Stimulated activated CD8-positive, alpha-beta memory T cell treated with anti-CD3 and anti-CD28 coated beads, Interleukin-7, amount 100 ng/mL, for 24 hours (primary cell): ENCODE data around the gene PLCB2.

Source experiments
- DNase-seq: peaks from one replicate; pipeline ENCODE4 v3.0.0-alpha.2; 2020; ENCODE audit warnings: low read depth

The PLCB2 gene

DNA sequence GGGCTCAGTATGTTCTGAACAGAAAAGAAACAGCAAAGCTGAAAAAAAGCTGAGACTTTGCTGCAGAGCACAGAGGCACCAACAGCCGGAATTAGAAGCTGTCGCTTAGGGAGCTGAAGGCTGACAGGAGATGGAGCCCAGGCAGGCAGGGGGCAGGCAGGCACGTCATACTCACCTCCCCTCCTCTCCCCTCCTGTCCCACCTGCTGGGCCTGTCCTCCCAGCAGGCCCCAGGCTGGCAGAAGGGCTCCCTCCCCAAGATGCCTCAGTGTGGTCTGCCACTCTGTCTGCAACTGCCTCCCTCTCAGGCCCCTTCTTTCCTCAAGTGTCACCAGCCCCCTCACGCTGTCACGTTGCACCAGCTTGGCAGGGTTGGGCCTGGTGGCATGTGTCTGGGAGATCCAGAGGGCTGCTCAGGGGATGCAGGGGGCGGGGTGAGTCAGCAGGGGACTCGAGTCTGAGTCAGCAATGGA lies 21.6 kb downstream of the PLCB2 start:
- no peak for DNase-seq

DNA sequence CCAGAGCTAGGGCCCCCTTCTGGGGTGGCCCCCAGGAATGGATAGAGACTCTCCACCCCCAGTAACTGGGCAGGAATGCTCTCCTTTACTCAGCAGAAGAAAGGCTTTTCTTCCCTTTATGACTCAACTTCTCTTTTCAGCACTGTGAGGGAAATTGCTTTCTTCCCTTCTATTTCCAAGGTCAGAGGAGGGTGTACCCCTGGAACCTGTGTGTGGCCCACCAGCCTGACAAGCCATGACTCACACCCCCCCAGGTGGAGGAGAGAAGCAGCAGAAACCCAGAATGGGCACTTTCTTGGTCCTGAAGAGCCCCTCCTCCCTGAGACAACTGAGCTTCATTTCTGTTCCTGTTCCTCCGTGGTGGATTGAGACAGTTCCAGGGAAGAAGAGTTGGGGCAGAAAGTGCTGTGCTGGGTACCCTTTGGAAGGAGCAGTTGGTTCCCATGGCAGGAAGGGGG lies 22.2 kb downstream of the PLCB2 start:
- DNase-seq: no peak

DNA sequence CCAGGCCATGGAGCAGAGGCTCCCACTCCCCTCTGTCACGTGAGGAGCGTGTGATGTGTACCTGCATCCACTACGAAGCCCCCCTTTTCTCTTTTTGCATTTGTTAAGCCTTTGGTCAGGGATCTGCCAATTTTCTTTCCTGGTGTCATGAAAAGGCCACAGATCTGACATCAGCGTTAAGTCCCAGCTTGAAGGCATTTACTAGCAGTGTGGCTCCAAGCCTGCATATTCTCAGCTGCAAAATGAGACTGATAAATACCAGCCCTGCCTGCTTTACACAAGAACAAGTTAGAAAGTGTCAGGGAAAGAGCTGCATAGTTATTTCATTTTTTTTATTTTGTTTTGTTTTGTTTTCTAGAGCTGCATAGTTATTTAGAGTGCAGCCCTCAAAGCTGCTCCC lies 22.6 kb downstream of the PLCB2 start:
- no peak for DNase-seq

DNA sequence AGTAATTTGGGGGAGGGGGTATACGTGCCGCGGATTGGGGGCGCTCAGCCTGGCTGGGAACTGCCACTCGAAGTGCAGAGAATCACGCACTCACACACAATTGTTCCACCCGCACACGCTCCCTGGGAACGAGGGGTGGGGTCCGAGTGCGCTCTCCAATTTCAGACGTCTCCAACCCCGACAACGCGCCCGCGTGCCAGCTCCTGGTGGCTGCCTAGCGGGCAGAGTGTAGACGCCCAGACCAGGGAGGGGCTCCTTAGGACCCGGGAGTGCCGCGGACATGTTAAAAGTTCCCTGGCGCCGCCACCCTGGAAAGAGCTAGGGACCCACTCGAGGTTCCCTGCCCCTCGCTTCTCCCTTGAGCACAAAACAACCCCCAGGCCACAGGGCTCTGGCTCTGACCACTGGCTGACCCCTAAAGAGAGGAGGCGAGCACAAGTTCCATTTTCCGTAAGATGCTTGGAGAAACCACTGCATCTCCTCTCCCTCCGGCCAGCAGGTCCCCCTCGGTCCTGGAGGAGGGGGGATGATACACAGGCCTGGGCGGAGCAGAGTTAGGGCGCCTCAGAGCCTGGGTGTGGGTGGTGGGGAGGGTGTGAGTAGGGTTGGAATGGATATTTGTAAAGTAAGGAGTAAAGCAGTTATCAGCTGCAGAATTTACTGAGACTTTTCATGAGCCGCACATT lies 24.0 kb downstream of the PLCB2 start:
- no peak for DNase-seq

DNA sequence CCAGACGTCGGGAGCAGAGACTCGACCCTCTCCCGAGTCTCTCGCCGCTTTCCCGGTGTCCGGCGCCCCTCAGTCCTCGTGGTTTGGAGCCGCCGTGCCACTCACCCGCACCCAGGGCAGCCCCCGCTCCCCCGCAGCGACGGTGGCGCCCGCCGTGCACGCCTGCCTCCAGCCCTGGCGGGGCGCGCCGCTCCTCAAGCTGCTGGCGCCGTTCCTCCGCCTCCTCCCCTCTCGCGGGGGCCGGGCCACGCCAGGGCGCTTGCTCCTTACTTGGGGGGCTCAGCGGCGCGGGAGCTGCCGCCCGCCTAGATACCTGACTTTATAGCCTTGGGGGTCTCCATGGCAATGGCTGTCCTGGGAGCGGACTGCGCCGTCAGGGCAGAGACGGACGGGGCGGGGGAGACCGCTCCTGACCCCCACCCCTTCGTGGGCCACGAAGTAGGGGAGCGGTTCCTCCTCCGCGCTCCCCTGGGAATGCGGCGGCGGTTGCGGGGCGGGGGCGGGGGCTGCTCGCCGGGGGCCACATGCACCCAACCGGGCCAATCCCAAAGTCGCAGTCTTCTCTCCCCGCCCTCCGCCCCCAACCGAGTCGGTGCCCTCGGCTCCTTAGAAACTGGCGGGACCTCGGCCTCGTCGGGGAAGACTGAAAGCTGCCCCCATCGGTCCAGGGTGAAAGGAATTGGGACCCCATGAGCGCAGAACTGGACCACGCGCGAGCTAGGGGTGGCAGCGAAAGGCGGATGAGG lies 24.7 kb downstream of the PLCB2 start, which contains the start of gene ANKRD63:
TSS of gene ANKRD63 (minus strand) at position 196 of the 746 bp plus-strand sequence. CDS start 478 bp downstream, outside the sequence.
- DNase-seq: no peak

DNA sequence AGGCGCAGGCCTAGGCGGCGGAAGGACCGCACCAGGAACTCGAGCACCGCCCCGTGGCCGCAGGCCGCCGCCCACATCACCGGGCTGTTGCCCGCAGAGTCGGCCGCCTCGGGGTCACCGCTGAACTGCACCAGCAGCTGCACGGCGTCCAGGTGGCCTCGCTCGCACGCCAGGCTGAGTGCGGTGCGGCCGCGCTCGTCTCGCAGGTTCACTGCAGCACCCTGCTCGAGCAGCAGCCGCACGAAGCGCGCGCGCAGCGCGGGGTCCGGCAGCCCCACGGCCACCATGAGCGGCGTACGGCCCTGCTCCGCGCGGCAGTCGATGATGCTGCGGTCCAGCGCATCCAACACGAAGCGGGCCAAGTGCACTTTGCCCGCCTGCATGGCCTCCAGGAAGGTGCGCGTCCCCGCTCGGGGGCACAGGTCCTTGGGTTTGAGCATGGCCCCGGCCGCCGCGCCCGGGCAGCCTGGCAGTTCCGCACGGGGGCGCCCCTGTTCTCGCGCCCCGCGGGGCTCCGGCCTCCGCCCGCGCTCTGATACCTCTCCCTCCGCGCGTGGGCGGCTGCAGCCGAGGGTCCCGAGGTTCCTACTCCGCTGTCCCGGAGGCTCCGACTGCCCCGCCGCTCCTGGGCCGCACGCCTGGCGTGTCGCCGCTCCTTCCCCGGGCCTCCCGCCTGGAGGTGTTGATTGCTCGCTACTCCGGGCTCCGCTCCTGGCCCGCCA lies 25.4 kb downstream of the PLCB2 start:
- DNase-seq: no peak

DNA sequence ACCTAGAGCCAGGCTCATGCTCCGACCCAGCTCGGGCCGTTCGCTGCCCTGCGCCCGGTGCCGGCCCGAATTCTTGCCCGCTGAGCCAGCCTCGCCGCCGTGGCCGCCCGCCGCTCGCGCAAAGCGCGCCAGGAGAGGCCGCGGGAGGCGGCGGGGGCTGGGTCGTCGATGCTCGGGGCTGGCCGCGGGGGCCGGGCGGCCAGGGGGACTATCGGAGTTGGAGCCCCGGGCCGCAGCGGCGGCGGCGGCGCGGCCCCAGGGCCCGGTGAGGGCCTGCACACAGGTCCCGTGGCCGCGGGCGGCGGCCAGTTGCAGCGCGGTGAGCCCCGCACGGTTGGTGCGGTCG lies 26.0 kb downstream of the PLCB2 start:
- no peak for DNase-seq

DNA sequence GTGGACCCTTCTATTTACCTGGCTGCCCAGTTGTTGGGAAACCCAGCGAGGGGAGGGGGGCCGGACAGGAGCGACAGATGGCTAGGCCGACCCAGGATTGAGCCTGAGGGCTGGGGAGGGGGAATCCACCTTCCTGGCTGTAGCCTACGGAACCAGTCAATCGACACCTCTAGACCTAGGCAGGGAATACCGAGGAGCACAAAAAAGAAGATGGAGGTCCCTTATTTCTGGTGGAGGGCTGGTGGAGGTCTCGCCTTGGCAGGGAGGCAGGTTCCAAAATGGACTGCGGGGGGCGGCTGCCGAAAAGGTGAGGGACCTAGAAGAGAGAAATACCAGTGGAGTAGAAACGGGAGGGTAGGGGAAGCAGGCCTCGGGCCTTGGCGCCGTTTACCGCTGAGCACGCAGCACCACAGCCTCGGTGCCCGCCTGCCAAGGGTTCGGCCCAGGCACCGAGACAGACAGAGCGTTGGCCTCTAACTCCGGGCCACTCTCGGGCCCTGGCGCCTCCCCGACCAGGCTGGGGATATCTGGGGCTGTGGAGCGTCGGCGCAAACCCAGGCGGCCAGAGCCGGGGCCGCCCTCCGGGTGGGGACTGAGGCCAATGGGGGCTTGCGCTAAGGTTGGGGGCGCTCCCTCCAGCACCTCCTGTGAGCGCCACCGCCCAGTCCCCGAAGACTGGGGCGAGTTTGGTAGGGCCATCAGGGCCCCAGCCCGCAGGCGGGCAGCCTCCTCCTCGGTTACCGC lies 26.5 kb downstream of the PLCB2 start:
- DNase-seq: no peak

DNA sequence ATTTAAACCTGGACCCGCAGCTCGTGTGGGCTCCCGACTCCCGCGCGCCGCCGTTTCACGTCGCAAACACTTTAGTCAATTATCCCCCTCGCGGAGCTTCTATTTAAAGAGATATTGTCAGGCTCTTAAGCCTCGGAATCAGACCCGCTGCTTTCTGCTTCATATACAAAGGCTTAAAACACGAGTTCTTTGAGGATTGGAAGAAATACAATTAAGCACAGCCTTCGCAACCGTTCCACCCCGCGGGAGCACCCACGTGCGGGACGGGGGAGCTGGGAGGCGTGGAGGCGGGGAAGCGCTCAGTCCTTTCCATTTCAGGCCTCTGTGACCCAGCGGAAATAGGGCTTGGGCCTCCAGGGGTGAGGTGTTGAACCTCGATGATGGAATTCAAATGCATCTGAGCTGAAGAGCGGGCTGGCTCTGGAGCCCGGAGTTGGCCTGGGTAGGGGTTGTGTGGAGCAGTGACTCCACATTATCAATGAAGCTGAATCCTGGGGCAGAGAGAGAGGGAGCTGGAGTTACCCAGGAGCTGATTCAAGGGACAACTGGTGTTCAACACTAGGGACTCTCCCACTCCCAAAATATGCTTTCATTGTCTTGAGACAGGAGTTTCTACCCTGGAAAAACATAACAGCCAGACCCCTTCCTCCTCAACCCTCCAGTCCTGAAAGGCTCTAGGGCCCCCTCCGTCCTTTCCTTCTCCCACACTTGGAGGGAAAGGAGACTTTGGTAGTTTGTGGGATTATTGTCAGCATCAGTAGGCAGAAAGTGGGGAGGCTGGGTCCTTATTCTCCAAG lies 27.3 kb downstream of the PLCB2 start:
- no peak for DNase-seq

DNA sequence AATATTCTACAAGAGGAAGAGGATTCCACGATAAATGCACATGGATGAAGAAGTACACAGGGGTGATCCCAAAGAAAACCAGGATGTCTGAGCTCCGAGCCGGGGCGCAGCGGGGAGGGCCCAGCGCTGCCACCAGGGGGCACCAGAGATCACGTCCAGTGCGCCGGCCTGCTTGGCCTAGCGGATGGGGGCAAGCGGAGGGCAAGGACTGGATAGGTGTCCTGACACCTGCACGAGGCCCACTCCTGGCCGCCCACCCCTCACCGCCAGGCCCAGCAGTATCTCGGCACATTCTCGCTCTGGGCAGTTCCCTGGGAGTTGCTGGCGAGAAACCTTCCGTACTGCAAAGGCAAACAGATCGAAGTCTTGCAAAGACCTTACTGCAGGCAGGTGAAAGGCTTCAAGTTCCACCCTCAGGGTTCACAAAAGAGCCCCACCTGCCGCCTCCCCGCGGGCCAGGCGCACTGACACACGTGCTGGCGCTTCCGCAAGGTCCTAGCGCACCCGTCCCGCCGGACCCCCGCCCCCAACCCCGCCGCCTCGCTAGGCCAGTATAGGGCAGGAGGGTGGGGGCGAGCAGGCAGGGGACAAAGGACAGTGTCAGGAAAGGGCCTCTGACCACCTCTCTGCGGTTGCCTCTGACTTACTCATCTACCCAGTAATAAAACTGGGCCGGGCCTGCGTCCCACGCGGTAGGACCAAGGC lies 28.1 kb downstream of the PLCB2 start:
- DNase-seq: peak; percentile 50

DNA sequence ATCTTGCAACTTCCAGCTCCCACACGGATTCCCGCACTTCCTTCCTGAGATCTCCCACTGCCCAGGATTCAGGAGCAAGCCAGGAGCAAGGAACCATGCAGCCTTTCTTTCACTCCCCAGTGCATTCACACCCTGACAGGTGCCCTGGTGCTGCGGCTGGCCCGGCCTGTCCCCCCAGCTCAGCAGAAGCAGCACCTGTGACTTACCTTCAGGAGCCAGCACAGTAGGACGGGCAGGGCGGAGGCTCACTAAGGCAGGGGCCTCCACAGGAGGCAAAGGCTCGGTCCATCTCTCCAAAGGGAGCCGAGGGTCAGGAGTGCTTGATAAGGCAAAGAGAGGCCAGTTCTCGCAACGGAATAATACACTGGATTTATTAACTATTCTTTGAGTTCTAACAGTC lies 29.7 kb downstream of the PLCB2 start:
- DNase-seq: no peak

DNA sequence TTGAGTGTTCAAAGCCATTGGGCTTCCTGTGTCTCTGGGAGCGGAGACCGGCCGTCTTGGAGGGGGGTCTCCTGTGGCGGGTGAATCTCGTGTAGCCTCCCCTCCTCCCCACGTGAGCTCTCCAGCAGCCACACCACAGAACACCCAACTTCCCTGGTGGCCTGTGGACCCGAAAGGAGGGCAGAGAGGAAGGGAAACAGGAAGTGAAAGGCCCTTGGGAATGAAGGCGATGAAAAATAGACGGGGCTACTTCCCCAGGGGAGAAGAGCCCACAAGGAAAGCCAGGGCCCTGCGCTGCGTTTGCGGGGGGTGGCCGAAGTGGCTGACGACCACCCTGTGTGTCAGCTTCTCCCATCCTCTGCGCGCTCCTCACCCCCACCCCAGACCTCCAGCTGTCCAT lies 30.3 kb downstream of the PLCB2 start:
- no peak for DNase-seq

DNA sequence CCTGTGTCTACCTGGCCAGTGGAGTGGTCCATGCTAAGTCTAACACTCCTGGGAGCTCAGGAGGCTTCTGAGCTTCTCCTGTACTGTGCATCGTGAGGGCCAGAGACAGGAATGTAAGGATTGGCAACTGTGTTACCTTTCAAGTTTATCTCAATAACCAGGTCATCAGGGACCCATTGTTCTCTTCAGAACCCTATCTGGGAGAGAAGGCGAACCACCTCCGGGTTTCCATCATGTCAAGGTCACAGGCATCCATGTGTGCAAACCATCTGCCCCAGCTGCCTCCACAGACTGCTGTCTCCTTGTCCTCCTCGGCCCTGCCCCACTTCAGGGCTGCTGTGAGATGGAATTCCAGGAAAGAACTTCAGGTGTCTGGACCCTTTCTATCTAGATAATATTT lies 30.8 kb downstream of the PLCB2 start:
- DNase-seq: no peak

DNA sequence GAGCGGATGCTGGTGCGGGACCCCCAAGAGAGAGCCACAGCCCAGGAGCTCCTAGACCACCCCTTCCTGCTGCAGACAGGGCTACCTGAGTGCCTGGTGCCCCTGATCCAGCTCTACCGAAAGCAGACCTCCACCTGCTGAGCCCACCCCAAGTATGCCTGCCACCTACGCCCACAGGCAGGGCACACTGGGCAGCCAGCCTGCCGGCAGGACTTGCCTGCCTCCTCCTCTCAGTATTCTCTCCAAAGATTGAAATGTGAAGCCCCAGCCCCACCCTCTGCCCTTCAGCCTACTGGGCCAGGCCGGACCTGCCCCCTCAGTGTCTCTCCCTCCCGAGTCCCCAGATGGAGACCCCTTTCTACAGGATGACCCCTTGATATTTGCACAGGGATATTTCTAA lies 31.8 kb downstream of the PLCB2 start:
- DNase-seq: no peak

DNA sequence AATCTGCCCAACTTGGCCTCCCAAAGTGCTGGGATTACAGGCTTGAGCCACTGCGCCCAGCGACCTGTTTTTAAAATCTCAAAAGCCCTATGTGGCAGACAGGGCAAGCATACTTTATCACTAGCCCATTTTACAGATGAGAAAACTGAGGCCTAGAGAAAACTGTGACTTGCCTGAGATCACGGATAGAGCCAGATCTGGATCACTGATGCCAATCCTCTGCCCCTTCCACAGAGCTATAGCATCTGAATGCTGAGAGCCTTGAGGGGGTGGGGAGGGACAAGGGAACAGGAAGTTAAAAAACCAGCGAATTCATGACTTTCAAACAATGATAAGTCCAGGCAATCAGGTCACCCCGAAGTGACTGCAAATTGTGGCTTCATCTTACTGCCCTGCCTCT lies 32.2 kb downstream of the PLCB2 start:
- no peak for DNase-seq

DNA sequence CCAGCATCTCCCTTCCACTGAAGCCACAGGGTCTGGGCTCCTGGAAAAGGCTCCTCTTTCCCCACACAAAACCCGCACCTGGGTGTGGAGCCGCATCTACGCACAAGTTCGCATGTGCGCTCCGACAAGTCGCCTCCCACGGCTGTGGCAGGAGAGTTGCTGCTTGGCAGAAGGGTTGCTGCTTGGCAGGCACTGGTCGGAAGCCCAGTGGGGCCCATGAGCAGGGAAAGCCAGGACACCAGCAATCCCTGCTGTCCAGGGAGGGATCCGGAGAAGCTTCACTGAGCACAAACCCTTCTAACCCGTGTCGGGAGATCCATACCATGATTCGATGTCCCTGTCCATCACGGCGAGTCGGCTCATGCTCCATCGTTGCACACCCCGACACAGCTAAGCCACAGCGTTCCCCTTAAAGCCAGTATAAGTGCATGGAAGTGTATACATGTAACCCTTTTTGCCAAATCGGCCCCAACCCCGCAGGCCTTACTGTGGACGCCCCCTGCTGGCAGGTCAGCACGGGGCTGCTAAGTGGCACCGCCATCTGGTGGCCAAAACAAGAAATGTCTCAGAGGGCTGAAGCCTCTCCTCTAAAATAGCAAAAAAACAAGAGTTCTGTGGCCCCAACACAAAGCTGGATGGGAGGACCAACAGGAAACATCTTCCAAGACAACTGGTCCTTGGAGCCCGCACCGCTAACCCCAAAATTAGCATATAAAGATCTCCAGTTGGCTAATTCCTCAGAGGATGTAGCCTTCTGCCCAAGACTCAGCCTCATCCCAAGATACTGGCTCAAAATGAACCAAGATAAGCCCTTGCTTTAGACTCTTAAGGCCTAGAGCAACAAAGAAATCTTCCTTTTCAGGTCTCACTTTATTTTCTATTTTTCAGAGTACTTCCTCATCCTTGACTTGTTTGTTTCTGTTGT lies 33.1 kb downstream of the PLCB2 start:
- DNase-seq: peak; percentile 79

DNA sequence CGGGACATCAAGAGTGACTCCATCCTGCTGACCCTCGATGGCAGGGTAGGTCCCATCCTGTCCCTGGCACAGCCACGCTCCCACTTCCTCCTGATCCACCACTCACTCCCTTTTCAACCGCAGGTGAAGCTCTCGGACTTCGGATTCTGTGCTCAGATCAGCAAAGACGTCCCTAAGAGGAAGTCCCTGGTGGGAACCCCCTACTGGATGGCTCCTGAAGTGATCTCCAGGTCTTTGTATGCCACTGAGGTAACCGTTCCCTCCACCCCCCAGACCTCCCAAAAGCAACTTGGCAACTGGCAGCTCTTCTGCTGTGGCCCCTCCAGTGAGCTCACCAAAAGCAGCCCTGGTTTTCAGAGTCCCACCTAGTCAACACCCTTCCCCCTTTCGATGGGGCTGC lies 34.3 kb downstream of the PLCB2 start:
- no peak for DNase-seq

DNA sequence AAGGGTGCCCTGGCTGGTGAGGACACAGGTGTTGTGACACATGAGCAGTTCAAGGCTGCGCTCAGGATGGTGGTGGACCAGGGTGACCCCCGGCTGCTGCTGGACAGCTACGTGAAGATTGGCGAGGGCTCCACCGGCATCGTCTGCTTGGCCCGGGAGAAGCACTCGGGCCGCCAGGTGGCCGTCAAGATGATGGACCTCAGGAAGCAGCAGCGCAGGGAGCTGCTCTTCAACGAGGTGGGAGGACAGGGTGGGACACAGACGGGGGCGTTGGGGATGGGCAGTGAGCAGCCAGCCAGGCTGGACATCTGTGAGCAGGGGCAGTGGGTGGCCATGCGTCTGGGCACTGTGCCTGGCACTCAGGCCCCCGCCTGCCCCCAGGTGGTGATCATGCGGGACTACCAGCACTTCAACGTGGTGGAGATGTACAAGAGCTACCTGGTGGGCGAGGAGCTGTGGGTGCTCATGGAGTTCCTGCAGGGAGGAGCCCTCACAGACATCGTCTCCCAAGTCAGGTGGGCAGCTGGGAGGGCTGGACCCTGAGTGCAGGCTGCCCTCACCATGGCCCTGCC lies 35.2 kb downstream of the PLCB2 start:
- DNase-seq: no peak
